T47D (cell line): Measurements from ENCODE around the gene TMC1.
"Not testable (repeated sequence)": the region's sequence is repeated elsewhere in the genome, so short reads cannot be mapped to it uniquely, and the experiment has no call there.

ENCODE experiments used
- DNase-seq, 2 experiments: peaks; one replicate each; pipeline versions ENCODE4 v3.0.0 to v3.0.0-alpha.2; 2011 to 2012; ENCODE audit warnings: low read depth in 1 of 2, low spot score in 1 of 2
- JUND ChIP-seq: IDR thresholded peaks from 2 replicates; pipeline ENCODE4 v1.6.1; 2012; ENCODE audit warnings: low read depth
- in situ Hi-C: cut with HindIII; loops from 2 replicates; pipeline ENCODE4 v1.10.0; 2016; ENCODE audit warnings: low sequenced_read_pairs, low pct_unique_long_range_greater_than_20kb

Gene TMC1

DNA sequence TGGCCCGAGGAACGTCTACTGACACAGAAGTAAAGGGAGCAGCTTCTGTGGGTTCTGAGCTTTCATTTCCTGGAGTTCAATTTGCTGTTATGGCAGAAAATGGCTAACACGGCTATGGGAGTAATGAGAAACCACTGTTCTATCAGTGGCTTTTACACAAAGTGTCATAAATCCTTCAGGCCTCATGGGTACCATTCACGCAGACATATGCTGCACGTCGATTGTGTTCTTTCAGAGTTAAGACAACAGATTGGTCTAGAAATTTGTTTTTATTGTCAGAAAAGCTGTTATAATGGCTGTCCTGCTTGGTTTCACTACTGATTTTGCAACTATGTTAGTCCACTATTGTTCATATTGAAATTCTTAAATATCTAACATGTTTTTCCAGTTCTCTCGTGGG lies 296.0 kb downstream of the TMC1 start:
- in situ Hi-C loops: no loop called here
- DNase-seq: no peak
- TF ChIP-seq JUND: no peak

DNA sequence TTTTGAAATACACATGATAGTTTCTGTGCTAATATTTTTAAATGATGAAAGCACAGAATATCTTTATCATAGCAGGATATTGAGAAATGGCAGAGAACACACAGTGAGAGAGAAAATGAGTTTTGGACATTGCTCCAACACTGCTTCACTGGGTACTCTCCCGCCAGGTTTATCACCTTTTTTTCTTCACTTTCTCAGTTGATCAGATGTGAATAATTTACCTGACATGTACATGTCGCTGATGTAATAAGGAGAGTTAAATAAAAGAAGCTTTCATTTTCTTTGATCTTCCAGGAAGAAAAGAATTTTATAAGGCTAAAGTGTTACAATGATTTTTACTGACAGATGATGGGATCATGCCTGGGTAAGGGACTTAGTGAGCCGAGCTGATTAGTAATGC lies 297.0 kb downstream of the TMC1 start:
- in situ Hi-C loops: no loop called here
- TF ChIP-seq JUND: no peak
- no peak for DNase-seq

DNA sequence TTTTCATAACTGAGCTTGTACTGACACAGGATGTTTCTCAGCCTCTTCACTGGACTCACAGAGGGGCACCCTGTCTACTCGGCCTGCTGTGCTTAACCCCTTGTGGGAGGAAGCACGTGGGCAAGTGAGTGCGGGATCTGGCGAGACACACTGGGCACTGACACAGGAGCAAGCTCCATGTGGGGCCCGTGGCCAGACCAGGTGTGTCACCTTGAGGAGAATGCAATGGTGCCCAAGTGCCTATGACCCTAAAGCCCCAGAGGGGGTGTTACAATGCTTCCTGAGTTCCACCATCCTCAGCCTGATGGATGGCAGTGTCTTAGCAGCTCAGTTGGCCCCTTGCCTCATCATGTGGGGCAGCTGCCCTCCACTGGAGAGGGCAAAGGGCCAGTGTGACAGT lies 302.6 kb downstream of the TMC1 start:
- in situ Hi-C loops: no loop called here
- no peak for DNase-seq

DNA sequence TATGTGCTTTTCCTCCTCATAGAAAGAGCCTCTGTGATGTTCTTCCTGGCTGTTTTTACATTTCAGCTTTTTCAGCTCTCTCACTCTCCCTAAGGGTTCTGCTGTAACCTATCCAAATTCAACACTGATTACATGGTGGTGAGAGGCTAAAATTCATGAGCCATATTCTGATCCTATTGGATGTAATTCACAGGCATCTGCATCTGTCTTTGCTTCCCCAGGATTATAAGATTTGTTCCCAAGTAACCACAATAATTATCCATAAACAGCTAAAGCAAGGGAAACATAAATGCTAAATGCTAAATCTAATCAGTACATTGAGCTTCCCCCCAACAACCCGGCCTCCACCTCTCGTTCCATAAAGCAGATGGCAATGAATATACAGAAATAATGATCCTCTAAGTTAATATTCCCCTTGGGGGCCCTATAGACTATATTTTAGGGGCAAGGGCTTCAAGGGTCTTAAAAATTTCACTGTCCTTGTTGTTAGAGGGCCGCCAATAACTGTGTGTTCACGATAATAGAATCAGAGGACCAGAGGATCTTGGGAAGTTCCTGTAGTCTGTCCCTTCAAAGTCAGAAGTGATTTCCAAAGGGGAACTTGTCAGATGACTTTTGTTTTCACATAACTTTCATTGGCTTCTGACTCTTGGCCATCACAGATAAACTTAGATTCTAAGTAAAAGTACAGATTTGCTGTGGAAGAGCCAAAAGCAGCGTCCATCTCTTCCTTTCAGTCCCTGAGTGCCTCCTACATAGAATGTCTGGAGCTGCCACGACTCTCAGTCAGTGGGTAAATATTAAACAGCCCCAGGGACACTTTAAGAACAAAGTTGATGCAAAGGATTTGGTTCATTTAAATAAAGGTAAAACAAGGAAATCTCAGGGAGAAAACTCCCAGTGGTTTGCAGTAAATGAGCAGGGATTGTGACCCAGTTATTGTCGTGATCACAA lies 305.9 kb downstream of the TMC1 start:
- no peak for TF ChIP-seq JUND
- in situ Hi-C loops: no loop called here
- DNase-seq: no peak

More for the DNA sequence above, 302.6 kb downstream of the TMC1 start:
- TF ChIP-seq JUND: no peak

DNA sequence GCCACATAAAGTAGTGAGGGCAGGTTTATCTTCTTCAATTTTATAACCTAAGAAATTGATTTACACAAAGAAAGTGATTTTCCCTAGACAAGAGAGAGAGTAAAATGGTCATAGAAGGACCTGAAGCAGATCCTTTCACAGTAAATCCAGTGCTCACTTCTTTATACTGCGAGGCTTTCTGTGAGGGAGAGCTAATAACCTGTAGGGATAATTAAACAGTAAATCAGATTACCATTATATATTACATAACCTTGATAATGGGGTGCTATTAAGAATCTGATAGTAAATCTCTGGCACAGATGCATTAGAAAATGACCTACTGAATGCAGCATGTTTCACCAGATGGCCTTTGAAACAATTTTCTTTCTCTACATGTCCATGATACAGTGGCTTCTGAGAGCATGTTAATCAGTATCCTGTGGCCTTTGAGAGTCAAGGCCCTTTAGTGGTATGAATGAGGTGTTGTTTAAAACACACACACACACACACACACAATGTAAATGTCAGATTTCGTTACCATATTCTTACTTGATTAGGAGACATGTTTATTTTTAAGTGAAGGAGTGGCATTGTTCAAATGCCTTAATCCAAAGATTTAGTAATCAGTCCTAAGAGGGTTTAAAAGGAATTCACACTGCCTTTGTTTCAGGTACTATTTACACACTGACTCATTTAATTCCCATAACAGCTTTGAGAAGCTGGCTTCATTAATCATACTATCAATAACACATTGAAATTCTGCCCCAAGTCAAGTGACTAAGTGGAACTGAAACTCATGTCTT lies 306.7 kb downstream of the TMC1 start:
- in situ Hi-C loops: no loop called here
- no peak for DNase-seq

DNA sequence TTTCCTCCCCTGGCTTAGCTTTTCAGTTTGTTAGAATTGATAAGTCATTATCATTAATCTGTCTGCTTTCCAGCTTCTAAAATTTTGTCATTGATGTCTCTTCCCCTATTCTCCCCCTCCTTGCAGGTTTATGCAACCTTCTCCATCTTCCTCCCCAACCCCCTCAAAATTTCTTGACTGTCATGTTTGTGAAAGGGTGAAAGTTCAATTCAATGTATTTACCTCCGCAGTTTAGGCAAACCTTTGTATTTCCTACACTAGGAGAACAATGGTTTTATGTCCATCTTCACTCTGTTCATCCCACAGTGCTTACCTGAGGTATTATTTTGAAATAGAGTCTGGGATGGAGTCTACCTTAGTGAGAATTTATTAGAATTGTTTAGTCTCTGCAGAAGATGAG lies 313.6 kb downstream of the TMC1 start:
- in situ Hi-C loops: no loop called here
- TF ChIP-seq JUND: no peak
- DNase-seq: no peak

More for the DNA sequence above, 306.7 kb downstream of the TMC1 start:
- no peak for TF ChIP-seq JUND

GRCh38 chr9:72836790-72837189 lies 315.4 kb downstream of the TMC1 start:
- TF ChIP-seq JUND: no peak
- in situ Hi-C loops: no loop called here
- DNase-seq: no peak

- TF ChIP-seq JUND: no peak
- DNase-seq: no peak
- in situ Hi-C loops: no loop called here
These were observed 317.7 kb downstream of the TMC1 start for GRCh38 chr9:72839085-72839484.

DNA sequence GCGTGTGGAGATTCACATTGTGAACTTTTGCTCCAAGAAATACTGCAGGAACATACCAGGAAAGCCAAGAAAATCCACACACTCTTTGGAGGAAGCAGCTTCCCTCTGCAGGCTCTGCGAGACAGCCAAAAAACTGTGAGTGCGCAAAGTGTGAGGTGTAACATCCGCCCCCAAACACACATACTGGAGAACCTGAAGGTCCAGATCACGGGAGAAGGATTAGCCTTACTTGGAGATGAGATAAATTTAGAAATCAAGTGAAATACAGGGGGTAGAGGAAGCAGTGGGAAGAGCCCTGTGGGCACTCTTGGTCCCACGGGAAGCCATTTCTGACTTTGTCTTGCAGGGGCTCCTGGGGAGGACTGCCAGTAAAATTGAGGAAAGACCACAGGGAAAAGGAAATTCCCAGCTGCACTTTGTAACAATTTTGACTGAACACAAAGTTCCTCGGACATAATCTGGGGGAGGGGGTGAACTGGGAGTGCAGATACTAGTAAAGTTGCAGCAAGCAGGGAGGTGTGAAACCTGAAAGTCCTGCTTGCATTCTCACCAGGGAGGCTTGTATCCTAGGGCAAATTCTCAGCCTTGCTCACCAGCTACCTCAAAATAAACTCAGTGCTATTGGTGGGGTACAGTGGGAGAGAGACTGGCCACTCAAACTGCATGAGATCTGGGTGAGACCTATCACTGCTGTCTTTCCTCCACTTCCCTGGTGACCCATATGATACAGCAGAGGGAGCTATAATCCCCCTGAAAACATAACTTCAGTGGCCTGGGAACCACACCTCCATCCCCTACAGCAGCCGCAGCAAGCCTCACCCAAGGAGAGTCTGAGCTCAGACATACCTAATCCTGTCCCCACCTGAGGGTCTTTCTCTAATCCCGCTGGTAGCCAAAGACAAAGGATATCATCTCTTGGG lies 322.4 kb downstream of the TMC1 start:
- DNase-seq: peak in 1 of 2 experiments; percentile 63
- in situ Hi-C loops: no loop called here
- TF ChIP-seq JUND: no peak

DNA sequence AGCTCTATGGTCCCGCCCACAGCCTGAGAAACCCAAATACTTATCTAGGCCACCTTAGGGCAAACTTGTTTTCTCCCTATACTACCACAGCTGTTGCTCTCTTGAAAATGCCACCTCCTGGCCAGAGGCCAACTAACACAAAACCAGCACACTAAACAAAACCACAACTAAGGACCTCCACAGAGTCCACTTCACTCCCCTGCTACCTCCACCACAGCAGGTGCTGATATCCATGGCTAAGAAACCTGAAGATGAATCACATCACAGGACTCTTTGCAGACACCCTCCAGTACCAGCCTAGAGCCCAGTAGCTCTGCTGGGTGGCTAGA lies 323.0 kb downstream of the TMC1 start:
- no peak for DNase-seq
- in situ Hi-C loops: no loop called here
- TF ChIP-seq JUND: no peak

DNA sequence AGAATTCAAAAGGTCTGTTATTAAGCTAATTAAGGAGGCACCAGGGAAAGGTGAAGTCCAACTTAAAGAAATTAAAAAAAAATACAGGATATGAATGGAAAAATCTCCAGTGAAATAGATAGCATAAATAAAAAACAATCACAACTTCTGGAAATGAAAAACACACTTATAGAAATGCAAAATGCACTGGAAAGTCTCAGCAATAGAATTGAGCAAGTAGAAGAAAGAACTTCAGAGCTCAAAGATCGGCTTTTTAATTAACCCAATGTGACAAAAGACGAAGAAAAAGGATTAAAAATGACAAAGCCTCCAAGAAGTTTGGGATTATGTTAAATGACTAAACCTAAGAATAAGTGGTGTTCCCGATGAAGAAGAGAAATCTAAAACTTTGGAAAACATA lies 323.6 kb downstream of the TMC1 start:
- DNase-seq, in situ Hi-C loops: not testable (repeated sequence)

DNA sequence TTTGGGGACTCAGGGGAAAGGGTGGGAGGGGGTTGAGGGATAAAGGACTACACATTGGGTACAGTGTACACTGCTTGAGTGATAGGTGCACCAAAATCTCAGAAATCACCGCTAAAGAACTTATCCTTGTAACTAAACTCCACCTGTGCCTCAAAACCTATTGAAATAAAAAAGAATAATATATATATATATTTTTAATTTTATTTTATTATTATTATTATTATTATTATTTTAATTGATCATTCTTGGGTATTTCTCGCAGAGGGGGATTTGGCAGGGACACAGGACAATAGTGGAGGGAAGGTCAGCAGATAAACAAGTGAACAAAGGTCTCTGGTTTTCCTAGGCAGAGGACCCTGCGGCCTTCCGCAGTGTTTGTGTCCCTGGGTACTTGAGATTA lies 328.8 kb downstream of the TMC1 start:
- DNase-seq, in situ Hi-C loops: not testable (repeated sequence)
